Measurements from ENCODE around the gene NFKBIA. TPM values are rescaled to one million over a fixed set of nuclear protein-coding genes. Genes with fewer than 3 reads are reported as not detected.
"Not testable (repeated sequence)": the region's sequence is repeated elsewhere in the genome, so short reads cannot be mapped to it uniquely, and the experiment has no call there.

Gene NFKBIA, protein sequence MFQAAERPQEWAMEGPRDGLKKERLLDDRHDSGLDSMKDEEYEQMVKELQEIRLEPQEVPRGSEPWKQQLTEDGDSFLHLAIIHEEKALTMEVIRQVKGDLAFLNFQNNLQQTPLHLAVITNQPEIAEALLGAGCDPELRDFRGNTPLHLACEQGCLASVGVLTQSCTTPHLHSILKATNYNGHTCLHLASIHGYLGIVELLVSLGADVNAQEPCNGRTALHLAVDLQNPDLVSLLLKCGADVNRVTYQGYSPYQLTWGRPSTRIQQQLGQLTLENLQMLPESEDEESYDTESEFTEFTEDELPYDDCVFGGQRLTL
- total RNA-seq (1,000 to 10,000 TPM; 1,744 to 1,805 TPM), total RNA-seq (293 to 2,353 reads per million in 2 donors)

GRCh38 chr14:35404449-35405303 is at the start of gene NFKBIA:
NFKBIA (minus strand) TSS chr14:35404749; CDS start chr14:35404644, 105 bp downstream.
- no peaks in the 10 kb centered on the region for H3K27me3 Mint-ChIP-seq
- ATAC-seq, result peak; percentile 66
- DNase-seq, result peak; percentile 88 to 97 (median 92)
- H3K27ac Mint-ChIP-seq, result peak within 1 kb of the TSS; percentile 100
- H3K36me3 Mint-ChIP-seq (ENCODE audit: low read depth), result peaks cover 2% of the 10 kb centered on the region
- peaks cover 55% of the 10 kb centered on the region for H3K4me1 Mint-ChIP-seq
- H3K9me3 ChIP-seq (ENCODE audit: control insufficient read depth, low read length, poor library complexity, severe bottlenecking), result peaks cover 5% of the 10 kb centered on the region
- H3K4me3 Mint-ChIP-seq, result peak within 1 kb of the TSS; percentile 95

DNA sequence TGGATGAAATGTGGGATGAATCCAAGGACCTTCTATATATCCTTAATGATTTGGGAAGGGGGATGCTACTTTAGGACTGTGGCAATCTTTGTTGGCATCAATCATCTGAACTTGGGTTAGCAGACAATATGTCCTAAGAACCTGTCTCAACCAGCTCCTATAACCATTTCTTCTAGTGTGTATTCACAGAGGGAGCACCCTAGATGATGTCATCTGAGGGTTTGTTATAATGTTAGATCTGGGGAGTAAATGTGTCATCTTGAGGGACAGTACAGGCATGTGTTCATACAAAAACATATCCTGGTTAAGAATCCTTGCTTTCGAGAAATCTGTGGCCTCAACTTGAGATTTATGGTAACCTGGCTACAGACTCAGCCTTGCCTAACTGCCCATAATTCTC is 41.9 kb upstream of the NFKBIA start:
- DNase-seq (no peak), ATAC-seq (no peak)
- no peak overlapping the region for H3K4me3 Mint-ChIP-seq
- H3K9me3 ChIP-seq (ENCODE audit: control insufficient read depth, low read length, poor library complexity, severe bottlenecking), result no peaks in the 10 kb centered on the region
- H3K36me3 Mint-ChIP-seq (ENCODE audit: low read depth), result no peaks in the 10 kb centered on the region
- no peaks in the 10 kb centered on the region for H3K4me1 Mint-ChIP-seq
- H3K27ac Mint-ChIP-seq, result no peak overlapping the region
- no peaks in the 10 kb centered on the region for H3K27me3 Mint-ChIP-seq

- no peaks in the 10 kb centered on the region for H3K27me3 Mint-ChIP-seq
- no peak overlapping the region for H3K27ac Mint-ChIP-seq
- DNase-seq (no peak), ATAC-seq (no peak)
- H3K4me1 Mint-ChIP-seq, result no peaks in the 10 kb centered on the region
- H3K36me3 Mint-ChIP-seq (ENCODE audit: low read depth), result no peaks in the 10 kb centered on the region
- H3K4me3 Mint-ChIP-seq, result no peak overlapping the region
- no peaks in the 10 kb centered on the region for H3K9me3 ChIP-seq (ENCODE audit: control insufficient read depth, low read length, poor library complexity, severe bottlenecking)
Measured at GRCh38 chr14:35444104-35444503, 39.6 kb upstream of the NFKBIA start.

- Mint-ChIP-seq H3K4me1 (no peaks in the 10 kb centered on the region), H3K27me3 (no peaks in the 10 kb centered on the region), H3K4me3 (no peak overlapping the region), H3K27ac (no peak overlapping the region), H3K36me3 (ENCODE audit: low read depth) (no peaks in the 10 kb centered on the region)
- DNase-seq, result no peak
- no peak for ATAC-seq
- no peaks in the 10 kb centered on the region for H3K9me3 ChIP-seq (ENCODE audit: control insufficient read depth, low read length, poor library complexity, severe bottlenecking)
Measured at GRCh38 chr14:35441160-35441559, 36.6 kb upstream of the NFKBIA start.

DNA sequence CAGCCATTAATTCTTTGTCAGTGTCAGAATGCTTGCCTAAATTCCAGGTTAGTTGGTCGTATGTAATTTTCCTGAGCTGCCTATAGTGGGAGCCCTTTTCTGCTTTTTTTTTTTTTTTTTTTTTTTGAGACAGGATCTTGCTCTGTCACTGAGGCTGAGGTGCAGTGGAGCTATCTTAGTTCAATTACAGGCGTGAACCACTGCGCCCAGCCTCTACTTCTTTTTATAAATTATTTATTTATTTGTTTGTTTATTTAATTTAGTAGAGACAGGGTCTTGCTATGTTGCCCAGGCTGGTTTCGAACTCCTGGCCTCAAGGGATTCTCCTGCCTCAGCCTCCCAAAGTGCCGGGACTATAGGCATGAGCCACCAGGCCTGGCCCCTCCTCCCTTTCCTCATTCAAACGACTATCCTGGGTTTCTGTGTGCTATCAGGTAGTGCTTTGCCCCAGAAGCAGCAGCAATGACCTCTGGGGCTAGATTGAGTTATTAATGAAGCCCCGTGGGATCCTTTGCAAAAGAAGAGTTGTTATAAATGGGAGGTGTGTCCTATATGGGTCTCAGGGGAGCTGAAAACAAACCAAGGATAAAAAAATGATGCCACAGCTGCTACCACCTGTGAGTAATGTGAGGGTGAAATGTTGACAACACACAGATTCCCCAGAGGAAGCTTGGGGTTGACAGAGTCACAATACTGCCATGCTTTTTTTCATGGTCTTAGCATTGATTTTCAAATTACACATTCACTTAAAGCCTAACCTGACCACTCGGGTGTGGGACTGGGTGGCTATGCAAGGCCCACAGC is 34.6 kb upstream of the NFKBIA start:
- Mint-ChIP-seq H3K4me1 (no peaks in the 10 kb centered on the region), H3K4me3 (no peak overlapping the region), H3K27me3 (no peaks in the 10 kb centered on the region), H3K27ac (no peak overlapping the region), H3K36me3 (ENCODE audit: low read depth) (no peaks in the 10 kb centered on the region)
- no peaks in the 10 kb centered on the region for H3K9me3 ChIP-seq (ENCODE audit: control insufficient read depth, low read length, poor library complexity, severe bottlenecking)
- ATAC-seq, result no peak
- no peak for DNase-seq

DNA sequence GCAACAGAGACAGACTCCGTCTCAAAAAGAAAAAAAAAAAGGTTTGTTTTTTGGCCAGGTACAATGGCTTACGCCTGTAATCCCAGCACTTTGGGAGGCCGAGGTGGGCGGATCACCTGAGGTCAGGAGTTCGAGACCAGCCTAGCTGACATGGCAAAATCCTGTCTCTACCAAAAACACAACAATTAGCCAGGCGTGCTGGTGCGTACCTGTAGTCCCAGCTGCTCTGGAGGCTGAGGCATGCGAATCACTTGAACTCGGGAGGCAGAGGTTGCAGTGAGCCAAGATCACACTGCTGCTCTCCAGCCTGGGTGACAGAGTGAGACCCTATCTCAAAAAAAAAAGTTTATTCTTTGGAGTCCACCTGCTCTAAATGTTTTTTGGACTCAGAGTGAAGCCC is 33.9 kb upstream of the NFKBIA start:
- H3K36me3 Mint-ChIP-seq (ENCODE audit: low read depth), result not testable (repeated sequence)

GRCh38 chr14:35435177-35435576 is 30.6 kb upstream of the NFKBIA start:
- Mint-ChIP-seq H3K4me3 (no peak overlapping the region), H3K36me3 (ENCODE audit: low read depth) (no peaks in the 10 kb centered on the region), H3K4me1 (peaks cover 2% of the 10 kb centered on the region), H3K27me3 (no peaks in the 10 kb centered on the region), H3K27ac (no peak overlapping the region)
- no peaks in the 10 kb centered on the region for H3K9me3 ChIP-seq (ENCODE audit: control insufficient read depth, low read length, poor library complexity, severe bottlenecking)
- DNase-seq (no peak), ATAC-seq (no peak)

More for the DNA sequence above, 33.9 kb upstream of the NFKBIA start:
- not testable (repeated sequence) for H3K4me3 Mint-ChIP-seq; H3K27ac Mint-ChIP-seq; H3K4me1 Mint-ChIP-seq; H3K9me3 ChIP-seq (ENCODE audit: control insufficient read depth, low read length, poor library complexity, severe bottlenecking); H3K27me3 Mint-ChIP-seq; ATAC-seq; DNase-seq

DNA sequence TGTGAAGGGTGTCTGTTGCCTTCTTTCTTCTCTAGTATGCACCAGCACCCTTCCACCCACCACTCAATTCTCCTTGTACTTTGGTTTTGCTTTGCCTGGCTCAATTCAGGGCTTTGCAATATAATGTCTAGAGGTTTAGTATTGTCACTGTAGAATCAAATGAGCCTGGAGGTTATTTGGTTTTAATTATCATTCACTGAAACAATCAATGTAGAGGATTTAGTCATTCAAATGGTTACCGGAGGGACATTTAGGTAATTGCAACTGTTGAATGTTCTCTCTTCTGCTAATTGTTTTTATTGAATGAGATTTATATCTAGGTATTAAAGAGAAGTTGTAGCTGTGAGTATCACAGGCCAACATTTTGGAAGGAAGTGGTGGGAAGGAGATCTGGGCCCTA is 29.3 kb upstream of the NFKBIA start:
- Mint-ChIP-seq H3K27me3 (no peaks in the 10 kb centered on the region), H3K4me3 (no peak overlapping the region), H3K27ac (no peak overlapping the region), H3K36me3 (ENCODE audit: low read depth) (no peaks in the 10 kb centered on the region), H3K4me1 (peaks cover 5% of the 10 kb centered on the region)
- ATAC-seq (no peak), DNase-seq (no peak)
- H3K9me3 ChIP-seq (ENCODE audit: control insufficient read depth, low read length, poor library complexity, severe bottlenecking), result no peaks in the 10 kb centered on the region

DNA sequence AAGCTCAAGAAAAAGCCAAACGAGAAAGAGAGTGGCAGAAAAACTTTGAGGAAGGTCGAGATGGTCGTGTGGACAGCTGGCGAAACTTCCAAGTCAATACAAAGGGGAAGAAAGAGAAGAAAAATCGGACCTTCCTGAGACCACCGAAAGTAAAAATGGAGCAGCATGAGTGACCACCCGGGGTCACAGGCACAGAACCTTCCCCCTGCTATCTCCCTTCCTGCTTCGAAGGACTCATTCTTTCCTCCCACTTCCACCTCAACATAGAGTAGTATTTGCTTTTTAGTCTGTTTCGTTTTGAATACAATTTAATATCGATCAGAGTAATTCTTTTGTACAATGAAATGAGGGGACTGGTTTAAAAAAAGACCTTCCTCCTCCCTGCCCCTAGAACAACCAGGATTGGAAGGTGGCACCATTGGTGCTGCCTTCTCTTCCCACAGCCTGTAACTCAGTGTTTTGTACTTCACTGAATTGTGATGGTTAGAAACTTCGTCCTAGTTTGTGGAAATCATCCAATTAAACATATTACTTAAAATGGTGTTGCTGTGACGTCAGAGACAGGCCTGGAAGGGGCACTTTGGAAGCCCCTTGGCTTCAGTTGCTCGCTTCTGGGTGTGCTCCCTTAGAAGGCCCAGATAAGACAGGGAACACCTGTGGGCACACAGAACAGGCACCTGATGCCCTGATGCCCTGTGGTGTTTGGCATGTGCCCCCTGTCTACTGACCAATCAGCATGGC is 26.1 kb upstream of the NFKBIA start:
- ATAC-seq, result no peak
- H3K36me3 Mint-ChIP-seq (ENCODE audit: low read depth), result no peaks in the 10 kb centered on the region
- no peak for DNase-seq
- H3K9me3 ChIP-seq (ENCODE audit: control insufficient read depth, low read length, poor library complexity, severe bottlenecking), result no peaks in the 10 kb centered on the region
- H3K27ac Mint-ChIP-seq, result peak overlapping the region; percentile 51
- no peaks in the 10 kb centered on the region for H3K27me3 Mint-ChIP-seq
- H3K4me1 Mint-ChIP-seq, result peaks cover 9% of the 10 kb centered on the region
- peak overlapping the region; percentile 43 for H3K4me3 Mint-ChIP-seq

GRCh38 chr14:35429951-35430350 is 25.4 kb upstream of the NFKBIA start:
- peaks cover 9% of the 10 kb centered on the region for H3K4me1 Mint-ChIP-seq
- ATAC-seq, result no peak
- no peak overlapping the region for H3K4me3 Mint-ChIP-seq
- H3K36me3 Mint-ChIP-seq (ENCODE audit: low read depth), result no peaks in the 10 kb centered on the region
- DNase-seq, result no peak
- no peaks in the 10 kb centered on the region for H3K27me3 Mint-ChIP-seq
- H3K27ac Mint-ChIP-seq, result peak overlapping the region; percentile 51
- no peaks in the 10 kb centered on the region for H3K9me3 ChIP-seq (ENCODE audit: control insufficient read depth, low read length, poor library complexity, severe bottlenecking)

- Mint-ChIP-seq H3K4me3 (no peak overlapping the region), H3K36me3 (ENCODE audit: low read depth) (no peaks in the 10 kb centered on the region), H3K27ac (no peak overlapping the region), H3K4me1 (peaks cover 9% of the 10 kb centered on the region), H3K27me3 (no peaks in the 10 kb centered on the region)
- no peak for ATAC-seq
- no peaks in the 10 kb centered on the region for H3K9me3 ChIP-seq (ENCODE audit: control insufficient read depth, low read length, poor library complexity, severe bottlenecking)
- DNase-seq, result no peak
Measured at GRCh38 chr14:35425850-35426249, 21.3 kb upstream of the NFKBIA start.

DNA sequence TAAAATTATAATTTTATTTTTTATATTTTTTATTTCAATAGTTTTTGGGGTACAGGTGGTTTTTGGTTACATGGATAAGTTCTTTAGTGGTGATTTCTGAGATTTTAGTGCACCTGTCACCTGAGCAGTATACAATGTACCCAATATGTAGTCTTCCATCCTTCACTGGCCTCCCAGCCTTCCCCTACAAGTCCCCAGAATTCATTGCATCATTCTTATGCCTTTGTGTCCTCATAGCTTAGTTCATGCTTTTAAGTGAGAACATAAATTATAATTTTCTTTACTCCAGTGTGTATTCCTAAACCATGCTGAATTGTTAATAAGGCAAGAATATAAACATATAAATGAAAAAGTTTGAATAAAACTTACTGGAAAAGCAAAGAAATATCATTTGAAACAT is 19.1 kb upstream of the NFKBIA start:
- no peak for ATAC-seq
- no peak overlapping the region for H3K27ac Mint-ChIP-seq
- no peaks in the 10 kb centered on the region for H3K27me3 Mint-ChIP-seq

More for the DNA sequence above, 19.1 kb upstream of the NFKBIA start:
- Mint-ChIP-seq H3K4me1 (peaks cover 6% of the 10 kb centered on the region), H3K36me3 (ENCODE audit: low read depth) (no peaks in the 10 kb centered on the region), H3K4me3 (no peak overlapping the region)
- no peak for DNase-seq
- no peaks in the 10 kb centered on the region for H3K9me3 ChIP-seq (ENCODE audit: control insufficient read depth, low read length, poor library complexity, severe bottlenecking)

Measured in T-helper 17 cell (primary cell).